ENCODE measurements around the gene ZBED5.

DNA sequence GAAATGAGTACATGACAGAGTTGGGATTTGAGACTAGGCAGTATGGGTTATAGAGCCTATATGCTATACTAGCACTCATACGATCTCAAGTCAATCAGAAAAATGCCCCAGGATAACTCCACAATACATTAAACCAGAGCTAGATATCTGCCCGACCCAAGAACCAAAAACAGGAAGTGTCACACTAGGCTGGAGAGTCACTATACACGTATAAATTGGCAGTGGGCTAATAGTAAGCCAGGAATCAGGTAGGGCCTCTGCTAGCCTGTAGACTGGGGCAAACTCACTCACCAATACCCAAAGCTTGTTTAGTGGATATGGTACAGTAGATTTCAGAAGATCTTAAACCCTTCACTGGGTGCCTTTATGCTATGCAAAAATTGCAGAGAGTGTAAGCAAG, 33.0 kb downstream of the ZBED5 start:
- TF ChIP-seq POLR2AphosphoS5 (IDR thresholded peaks at IDR 0.05; ENCODE audit: low read depth), result no peak
- TF ChIP-seq, protein P1, sequence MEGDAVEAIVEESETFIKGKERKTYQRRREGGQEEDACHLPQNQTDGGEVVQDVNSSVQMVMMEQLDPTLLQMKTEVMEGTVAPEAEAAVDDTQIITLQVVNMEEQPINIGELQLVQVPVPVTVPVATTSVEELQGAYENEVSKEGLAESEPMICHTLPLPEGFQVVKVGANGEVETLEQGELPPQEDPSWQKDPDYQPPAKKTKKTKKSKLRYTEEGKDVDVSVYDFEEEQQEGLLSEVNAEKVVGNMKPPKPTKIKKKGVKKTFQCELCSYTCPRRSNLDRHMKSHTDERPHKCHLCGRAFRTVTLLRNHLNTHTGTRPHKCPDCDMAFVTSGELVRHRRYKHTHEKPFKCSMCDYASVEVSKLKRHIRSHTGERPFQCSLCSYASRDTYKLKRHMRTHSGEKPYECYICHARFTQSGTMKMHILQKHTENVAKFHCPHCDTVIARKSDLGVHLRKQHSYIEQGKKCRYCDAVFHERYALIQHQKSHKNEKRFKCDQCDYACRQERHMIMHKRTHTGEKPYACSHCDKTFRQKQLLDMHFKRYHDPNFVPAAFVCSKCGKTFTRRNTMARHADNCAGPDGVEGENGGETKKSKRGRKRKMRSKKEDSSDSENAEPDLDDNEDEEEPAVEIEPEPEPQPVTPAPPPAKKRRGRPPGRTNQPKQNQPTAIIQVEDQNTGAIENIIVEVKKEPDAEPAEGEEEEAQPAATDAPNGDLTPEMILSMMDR (IDR thresholded peaks at IDR 0.05; ENCODE audit: insufficient read depth, low read length), result no peak
- no peak for TF ChIP-seq GABPA (IDR thresholded peaks at IDR 0.05; ENCODE audit: low read depth)
- TF ChIP-seq, protein P2, sequence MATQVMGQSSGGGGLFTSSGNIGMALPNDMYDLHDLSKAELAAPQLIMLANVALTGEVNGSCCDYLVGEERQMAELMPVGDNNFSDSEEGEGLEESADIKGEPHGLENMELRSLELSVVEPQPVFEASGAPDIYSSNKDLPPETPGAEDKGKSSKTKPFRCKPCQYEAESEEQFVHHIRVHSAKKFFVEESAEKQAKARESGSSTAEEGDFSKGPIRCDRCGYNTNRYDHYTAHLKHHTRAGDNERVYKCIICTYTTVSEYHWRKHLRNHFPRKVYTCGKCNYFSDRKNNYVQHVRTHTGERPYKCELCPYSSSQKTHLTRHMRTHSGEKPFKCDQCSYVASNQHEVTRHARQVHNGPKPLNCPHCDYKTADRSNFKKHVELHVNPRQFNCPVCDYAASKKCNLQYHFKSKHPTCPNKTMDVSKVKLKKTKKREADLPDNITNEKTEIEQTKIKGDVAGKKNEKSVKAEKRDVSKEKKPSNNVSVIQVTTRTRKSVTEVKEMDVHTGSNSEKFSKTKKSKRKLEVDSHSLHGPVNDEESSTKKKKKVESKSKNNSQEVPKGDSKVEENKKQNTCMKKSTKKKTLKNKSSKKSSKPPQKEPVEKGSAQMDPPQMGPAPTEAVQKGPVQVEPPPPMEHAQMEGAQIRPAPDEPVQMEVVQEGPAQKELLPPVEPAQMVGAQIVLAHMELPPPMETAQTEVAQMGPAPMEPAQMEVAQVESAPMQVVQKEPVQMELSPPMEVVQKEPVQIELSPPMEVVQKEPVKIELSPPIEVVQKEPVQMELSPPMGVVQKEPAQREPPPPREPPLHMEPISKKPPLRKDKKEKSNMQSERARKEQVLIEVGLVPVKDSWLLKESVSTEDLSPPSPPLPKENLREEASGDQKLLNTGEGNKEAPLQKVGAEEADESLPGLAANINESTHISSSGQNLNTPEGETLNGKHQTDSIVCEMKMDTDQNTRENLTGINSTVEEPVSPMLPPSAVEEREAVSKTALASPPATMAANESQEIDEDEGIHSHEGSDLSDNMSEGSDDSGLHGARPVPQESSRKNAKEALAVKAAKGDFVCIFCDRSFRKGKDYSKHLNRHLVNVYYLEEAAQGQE (IDR thresholded peaks at IDR 0.05; ENCODE audit: insufficient replicate concordance, low read depth), result no peak
